ENCODE data around the gene MAP6. TPM values are rescaled to one million over a fixed set of nuclear protein-coding genes. Genes with fewer than 3 reads are reported as not detected.
A peak's percentile ranks its signal among the peaks of the same experiment; 100 is the strongest.
"Not testable (repeated sequence)": the region's sequence is repeated elsewhere in the genome, so short reads cannot be mapped to it uniquely, and the experiment has no call there.

The MAP6 gene
- total RNA-seq, 1 donor from 2014 or later = 10.8 TPM

DNA sequence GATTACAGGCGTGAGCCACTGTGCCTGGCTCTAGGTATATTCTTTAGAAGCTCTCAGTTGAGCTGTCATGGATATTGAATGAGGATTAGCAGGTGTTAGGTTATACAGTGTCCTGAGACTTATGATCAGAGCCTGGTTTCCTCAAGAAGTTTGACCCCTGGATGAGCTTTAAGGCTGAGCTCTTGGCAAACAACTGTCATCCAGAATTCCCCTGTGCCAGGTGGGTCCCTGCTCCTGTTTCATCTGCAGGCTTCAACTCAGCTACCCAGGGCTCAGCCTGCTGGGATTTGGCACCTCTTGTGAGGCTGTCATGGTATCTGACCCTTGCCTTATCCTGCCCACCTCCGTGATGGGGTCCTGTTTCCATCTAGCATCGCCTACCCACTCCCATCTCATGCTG lies 82.4 kb downstream of the MAP6 start:
- H3K27ac ChIP-seq = no peak overlapping the region
- no peaks in the 10 kb centered on the region for H3K27me3 ChIP-seq (ENCODE audit: low read depth)
- no peaks in the 10 kb centered on the region for H3K36me3 ChIP-seq
- ATAC-seq (no peak), DNase-seq (no peak)
- intact Hi-C loops (cut with DNase I) = no loop called here
- H3K4me3 ChIP-seq = no peak overlapping the region
- peaks cover 18% of the 10 kb centered on the region for H3K4me1 ChIP-seq
- TF ChIP-seq, protein P1, sequence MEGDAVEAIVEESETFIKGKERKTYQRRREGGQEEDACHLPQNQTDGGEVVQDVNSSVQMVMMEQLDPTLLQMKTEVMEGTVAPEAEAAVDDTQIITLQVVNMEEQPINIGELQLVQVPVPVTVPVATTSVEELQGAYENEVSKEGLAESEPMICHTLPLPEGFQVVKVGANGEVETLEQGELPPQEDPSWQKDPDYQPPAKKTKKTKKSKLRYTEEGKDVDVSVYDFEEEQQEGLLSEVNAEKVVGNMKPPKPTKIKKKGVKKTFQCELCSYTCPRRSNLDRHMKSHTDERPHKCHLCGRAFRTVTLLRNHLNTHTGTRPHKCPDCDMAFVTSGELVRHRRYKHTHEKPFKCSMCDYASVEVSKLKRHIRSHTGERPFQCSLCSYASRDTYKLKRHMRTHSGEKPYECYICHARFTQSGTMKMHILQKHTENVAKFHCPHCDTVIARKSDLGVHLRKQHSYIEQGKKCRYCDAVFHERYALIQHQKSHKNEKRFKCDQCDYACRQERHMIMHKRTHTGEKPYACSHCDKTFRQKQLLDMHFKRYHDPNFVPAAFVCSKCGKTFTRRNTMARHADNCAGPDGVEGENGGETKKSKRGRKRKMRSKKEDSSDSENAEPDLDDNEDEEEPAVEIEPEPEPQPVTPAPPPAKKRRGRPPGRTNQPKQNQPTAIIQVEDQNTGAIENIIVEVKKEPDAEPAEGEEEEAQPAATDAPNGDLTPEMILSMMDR (IDR thresholded peaks at IDR 0.05) = no peak
- H3K9me3 ChIP-seq = no peaks in the 10 kb centered on the region

DNA sequence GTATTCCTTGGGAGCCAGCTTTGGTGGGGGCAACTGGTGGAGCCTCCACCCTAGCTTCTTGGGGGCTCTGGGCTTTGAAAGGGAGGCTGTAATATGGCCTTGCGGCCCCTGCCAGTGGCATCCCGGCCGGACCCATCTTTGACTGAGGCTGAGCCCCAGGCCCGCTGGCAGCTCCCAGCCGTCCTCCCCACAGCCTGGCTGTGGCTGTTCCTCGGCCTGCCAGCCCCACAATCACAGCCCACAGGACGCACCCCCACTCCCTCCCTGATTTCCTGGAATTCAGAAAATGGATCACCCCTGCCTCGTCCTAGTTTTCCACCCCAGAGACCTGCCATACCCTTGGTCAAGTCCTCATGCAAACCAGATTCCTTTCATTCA lies 83.6 kb downstream of the MAP6 start:
- Histone ChIP-seq H3K9me3 (no peaks in the 10 kb centered on the region), H3K36me3 (no peaks in the 10 kb centered on the region), H3K27ac (no peak overlapping the region), H3K4me3 (no peak overlapping the region), H3K27me3 (ENCODE audit: low read depth) (no peaks in the 10 kb centered on the region), H3K4me1 (peaks cover 18% of the 10 kb centered on the region)
- DNase-seq (no peak), ATAC-seq (no peak)
- intact Hi-C loops (cut with DNase I) = no loop called here
- TF ChIP-seq, protein P1 (IDR thresholded peaks at IDR 0.05) = no peak

DNA sequence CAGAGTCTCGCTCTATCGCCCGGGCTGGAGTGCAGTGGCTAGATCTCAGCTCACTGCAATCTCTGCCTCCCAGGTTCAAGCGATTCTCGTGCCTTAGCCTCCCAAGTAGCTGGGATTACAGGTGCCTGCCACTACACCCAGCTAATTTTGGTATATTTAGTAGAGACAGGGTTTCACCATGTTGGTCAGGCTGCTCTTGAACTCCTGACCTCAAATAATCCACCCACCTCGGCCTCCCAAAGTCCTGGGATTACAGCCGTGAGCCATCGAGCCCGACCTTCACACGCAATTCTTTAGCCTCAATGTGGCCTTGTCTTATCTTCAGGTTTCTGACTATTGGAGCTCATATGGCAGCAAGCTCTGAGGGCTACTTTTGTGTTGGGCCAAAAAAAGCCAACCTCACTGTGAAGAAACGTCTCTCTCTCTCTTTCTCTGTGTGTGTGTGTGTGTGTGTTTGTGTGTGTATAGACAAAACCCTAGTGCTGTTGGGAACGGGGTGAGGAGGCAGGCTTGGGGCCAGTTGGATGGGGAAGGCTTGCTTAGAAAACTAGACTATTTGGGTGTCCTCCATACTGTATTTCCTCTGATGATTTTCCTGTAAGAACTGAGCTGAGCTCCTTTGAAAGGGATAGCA lies 84.1 kb downstream of the MAP6 start:
- intact Hi-C loops (cut with DNase I); H3K27me3 ChIP-seq (ENCODE audit: low read depth); H3K36me3 ChIP-seq; H3K4me3 ChIP-seq; ATAC-seq; DNase-seq; H3K9me3 ChIP-seq: not testable (repeated sequence)
- Histone ChIP-seq H3K4me1 (peaks cover 18% of the 10 kb centered on the region), H3K27ac (peak overlapping the region; percentile 97)

DNA sequence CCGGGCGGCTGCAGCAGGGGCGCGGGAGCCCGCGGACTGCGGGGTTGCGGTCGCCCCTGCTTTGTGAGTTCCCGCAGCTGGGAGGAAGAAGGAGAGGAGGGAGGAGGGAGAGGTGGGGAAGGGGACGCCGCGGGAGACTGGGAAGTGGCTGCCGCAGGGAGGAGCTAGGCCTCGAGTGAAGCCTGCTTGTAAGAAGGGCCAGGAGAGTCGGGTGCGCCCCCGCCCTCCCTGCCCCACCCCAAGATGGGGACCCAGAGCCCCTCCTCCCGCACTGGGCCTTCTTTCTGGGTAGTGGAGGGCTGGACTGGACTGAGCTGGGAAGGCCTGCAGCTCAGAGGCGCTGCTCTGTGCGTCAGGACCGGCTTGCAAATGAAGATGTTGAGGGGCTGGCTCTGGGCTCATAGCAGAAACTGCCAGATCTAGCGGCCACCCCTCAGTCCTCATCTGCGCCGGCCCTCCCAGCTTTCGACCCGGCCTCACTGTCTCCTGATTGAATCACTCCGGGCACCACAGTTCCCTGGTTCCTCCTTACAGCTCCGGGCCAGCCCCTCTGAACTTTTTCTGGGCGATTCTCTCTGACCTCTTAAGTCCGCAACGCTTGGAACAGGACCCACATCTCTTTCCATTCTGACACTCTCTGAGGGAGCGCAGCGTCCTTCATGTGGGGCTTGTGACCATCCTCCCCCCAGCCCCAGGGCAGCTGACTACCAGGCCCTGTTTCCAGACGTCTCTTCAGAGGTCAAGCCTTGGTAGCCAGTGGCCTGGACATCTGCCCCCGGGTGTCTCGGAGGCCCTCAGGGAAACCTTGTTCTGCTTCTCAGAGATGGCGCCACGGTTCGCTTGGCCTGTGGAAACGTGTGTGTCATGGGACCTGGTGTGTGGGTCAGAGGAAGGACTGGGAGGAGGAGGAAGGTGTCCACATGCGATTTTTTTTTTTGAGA lies 84.8 kb downstream of the MAP6 start:
- intact Hi-C loops (cut with DNase I) = no loop called here
- Histone ChIP-seq H3K4me3 (peak overlapping the region; percentile 75), H3K27ac (peak overlapping the region; percentile 97), H3K9me3 (no peaks in the 10 kb centered on the region), H3K27me3 (ENCODE audit: low read depth) (no peaks in the 10 kb centered on the region), H3K4me1 (peaks cover 18% of the 10 kb centered on the region), H3K36me3 (no peaks in the 10 kb centered on the region)
- TF ChIP-seq, protein P1 (IDR thresholded peaks at IDR 0.05) = no peak
- DNase-seq = peak; percentile 77
- ATAC-seq = peak; percentile 78 to 82

DNA sequence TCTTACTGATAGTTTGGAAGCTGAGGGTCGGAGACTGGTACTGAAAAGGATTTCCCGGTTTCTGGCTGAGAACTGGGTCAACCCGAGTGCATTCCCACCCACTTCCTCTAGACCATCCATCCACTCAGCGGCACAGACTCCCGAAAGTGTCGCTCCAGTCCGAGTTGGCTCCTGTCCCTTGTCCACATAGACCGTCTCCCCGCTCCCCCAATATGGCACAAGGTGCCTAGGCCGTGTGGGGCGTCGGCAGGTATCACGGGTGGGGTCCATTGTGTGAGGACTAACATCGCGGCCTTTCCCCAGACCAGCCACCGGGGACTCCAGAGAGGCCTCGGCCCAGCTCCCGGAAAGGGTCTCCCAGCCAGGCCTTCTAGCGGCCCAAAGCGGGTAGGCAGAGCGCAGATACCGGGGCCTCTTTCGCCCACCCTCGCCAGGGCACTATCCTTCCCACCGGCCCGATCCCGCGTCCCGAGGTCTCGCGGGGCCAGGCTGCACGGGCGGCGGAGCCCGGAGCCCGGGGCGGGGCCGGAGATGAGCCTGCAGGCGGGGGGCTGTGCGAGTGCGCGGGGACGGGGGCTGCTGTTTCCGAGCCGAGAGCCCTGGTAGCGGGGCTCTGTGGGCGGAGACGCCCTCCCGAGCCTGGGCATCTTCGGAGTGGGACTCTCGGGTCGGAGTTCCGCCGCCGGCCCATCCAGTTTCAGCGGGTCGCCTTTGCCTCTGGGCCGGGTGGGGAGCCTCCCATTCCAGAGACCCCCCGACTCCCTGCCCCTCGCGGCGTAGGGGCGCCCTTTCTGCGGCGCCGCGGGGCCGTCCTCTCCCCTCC lies 85.7 kb downstream of the MAP6 start:
- intact Hi-C loops (cut with DNase I) = no loop called here
- DNase-seq (peak; percentile 78), ATAC-seq (peak; percentile 86 to 98)
- H3K27me3 ChIP-seq (ENCODE audit: low read depth) = no peaks in the 10 kb centered on the region
- no peaks in the 10 kb centered on the region for H3K9me3 ChIP-seq
- H3K4me3 ChIP-seq = peak overlapping the region; percentile 75
- H3K27ac ChIP-seq = peak overlapping the region; percentile 97
- TF ChIP-seq, protein P1 (IDR thresholded peaks at IDR 0.05) = peak; percentile 55
- peaks cover 18% of the 10 kb centered on the region for H3K4me1 ChIP-seq
- no peaks in the 10 kb centered on the region for H3K36me3 ChIP-seq

All from lower lobe of right lung (tissue), 2 donors.